IMR-90 (cell line): Measurements from ENCODE around the gene RPL6. TPM values are rescaled to one million over a fixed set of nuclear protein-coding genes. Genes with fewer than 3 reads are reported as not detected.

Experiments used
- ATAC-seq: fragments of 200-7000 bp; cut with Tn5 transposase; 2 replicates; pipeline ENCODE4 v1.9.1; 2020; ENCODE audit warnings: low read depth, mild to moderate bottlenecking, moderate library complexity
- BruUV-seq: library from RNA; stranded (reverse); fragments of 400-500 nt; replicated peaks from 2 replicates; lab custom pipeline; 2021; lab: Mats Ljungman, UMichigan
- CTCF ChIA-PET: fragments of 300-600 bp; formaldehyde crosslinking; extraction: SDS; loops from one replicate; lab custom pipeline; 2021; ENCODE audit warnings: antibody characterized with exemption; lab: Yijun Ruan, JAX
- POLR2A ChIA-PET: fragments of 300-600 bp; sonication (Branson Sonifier 250); formaldehyde crosslinking; loops from one replicate; lab custom pipeline; 2022; ENCODE audit warnings: antibody characterized with exemption; ENCODE audit not compliant: unreplicated experiment; lab: Charles Lee
- DNase-seq: peaks from one replicate; pipeline ENCODE4 v3.0.0; 2013
- H2AFZ ChIP-seq: replicated peaks from 2 replicates; pipeline ENCODE3; 2013; ENCODE audit warnings: low read length, mild to moderate bottlenecking; ENCODE audit not compliant: poor library complexity
- H2AK5ac ChIP-seq: 2 replicates; pipeline ENCODE4 v1.6.1; 2013; ENCODE audit warnings: low read depth, low read length, inconsistent platforms
- H2AK9ac ChIP-seq: replicated peaks from 2 replicates; pipeline ENCODE3; 2013; ENCODE audit warnings: mild to moderate bottlenecking, low read depth, low read length, moderate library complexity; ENCODE audit not compliant: poor library complexity
- H2BK120ac ChIP-seq: 2 replicates; pipeline ENCODE4 v1.6.1; 2013; ENCODE audit warnings: low read depth, low read length, inconsistent platforms
- H2BK15ac ChIP-seq: 3 replicates; pipeline ENCODE4 v1.6.1; 2013; ENCODE audit warnings: low read depth, low read length, inconsistent platforms
- H2BK20ac ChIP-seq: 2 replicates; pipeline ENCODE4 v1.6.1; 2013; ENCODE audit warnings: low read depth, mild to moderate bottlenecking, inconsistent platforms, low read length, moderate library complexity
- H2BK5ac ChIP-seq: 2 replicates; pipeline ENCODE4 v1.6.1; 2013; ENCODE audit warnings: mild to moderate bottlenecking, low read depth, low read length, inconsistent platforms; ENCODE audit not compliant: poor library complexity, severe bottlenecking
- H3K14ac ChIP-seq: replicated peaks from 2 replicates; pipeline ENCODE4 v1.6.1; 2013; ENCODE audit warnings: low read depth, low read length, inconsistent platforms
- H3K18ac ChIP-seq: 2 replicates; pipeline ENCODE4 v1.6.1; 2013; ENCODE audit warnings: low read depth, low read length, control low read depth
- H3K23ac ChIP-seq: 2 replicates; pipeline ENCODE4 v1.6.1; 2013; ENCODE audit warnings: low read depth, low read length, inconsistent platforms
- H3K27ac ChIP-seq: 2 replicates; pipeline ENCODE4 v1.5.1; 2013; ENCODE audit warnings: mild to moderate bottlenecking, control low read depth, low read length; ENCODE audit not compliant: insufficient read depth
- H3K27me3 ChIP-seq: 2 replicates; pipeline ENCODE4 v1.6.1; 2013; ENCODE audit warnings: low read length; ENCODE audit not compliant: control insufficient read depth, insufficient read depth
- H3K36me3 ChIP-seq: 2 replicates; pipeline ENCODE4 v1.6.1; 2013; ENCODE audit warnings: low read length, mixed read lengths; ENCODE audit not compliant: control insufficient read depth, insufficient read depth
- H3K4ac ChIP-seq: 2 replicates; pipeline ENCODE4 v1.6.1; 2013; ENCODE audit warnings: low read depth, low read length, inconsistent platforms
- H3K4me1 ChIP-seq: 2 replicates; pipeline ENCODE4 v1.6.1; 2013; ENCODE audit warnings: low read length, mixed read lengths; ENCODE audit not compliant: control insufficient read depth, insufficient read depth
- H3K4me2 ChIP-seq: 2 replicates; pipeline ENCODE4 v1.6.1; 2013; ENCODE audit warnings: low read depth, mild to moderate bottlenecking, control low read depth, low read length, moderate library complexity
- H3K4me3 ChIP-seq: 2 replicates; pipeline ENCODE4 v1.5.1; 2013; ENCODE audit warnings: low read depth, mild to moderate bottlenecking, control low read depth, low read length, moderate library complexity; ENCODE audit not compliant: insufficient read depth
- H3K56ac ChIP-seq: 2 replicates; pipeline ENCODE4 v1.6.1; 2013; ENCODE audit warnings: low read length, inconsistent platforms; ENCODE audit not compliant: insufficient read depth; ENCODE audit errors: extremely low read depth
- H3K79me1 ChIP-seq, 2 experiments: 2 replicates each; pipeline ENCODE4 v1.6.1; 2013; ENCODE audit warnings: low read length in 2 of 2, inconsistent platforms in 1 of 2, low read depth in 1 of 2
- H3K9ac ChIP-seq: 2 replicates; pipeline ENCODE4 v1.6.1; 2013; ENCODE audit warnings: low read depth, low read length, control low read depth
- H3K9me1 ChIP-seq: 2 replicates; pipeline ENCODE4 v1.6.1; 2013; ENCODE audit warnings: low read length, inconsistent platforms; ENCODE audit not compliant: insufficient read depth
- H3K9me3 ChIP-seq: 2 replicates; pipeline ENCODE4 v1.6.1; 2013; ENCODE audit warnings: low read length; ENCODE audit not compliant: control insufficient read depth, insufficient read depth
- H4K20me1 ChIP-seq: 2 replicates; pipeline ENCODE4 v1.6.1; 2013; ENCODE audit warnings: low read length, inconsistent platforms; ENCODE audit not compliant: insufficient read depth
- H4K5ac ChIP-seq: 2 replicates; pipeline ENCODE4 v1.6.1; 2013; ENCODE audit warnings: mild to moderate bottlenecking, low read depth, low read length, control low read depth
- H4K8ac ChIP-seq, 2 experiments: 2 replicates each; pipeline ENCODE4 v1.6.1; 2013; ENCODE audit warnings: low read depth in 2 of 2, low read length in 2 of 2, control low read depth in 1 of 2, inconsistent platforms in 1 of 2
- H4K91ac ChIP-seq: 2 replicates; pipeline ENCODE4 v1.6.1; 2013; ENCODE audit warnings: low read depth, low read length, inconsistent platforms; ENCODE audit not compliant: insufficient read depth
- BHLHE40 ChIP-seq: fragments of 150-350 bp; IDR thresholded peaks from 2 replicates; pipeline ENCODE4 v1.6.1; 2016; ENCODE audit warnings: mild to moderate bottlenecking, low read depth, low read length
- CEBPB ChIP-seq: IDR thresholded peaks from 2 replicates; pipeline ENCODE4 v1.6.1; 2012; ENCODE audit warnings: low read depth, low read length, improper control_type of control experiment
- CHD1 ChIP-seq: IDR thresholded peaks from 2 replicates; pipeline ENCODE4 v1.6.1; 2012; ENCODE audit warnings: low read depth, low read length, improper control_type of control experiment
- CTCF ChIP-seq: conservative IDR thresholded peaks from 2 replicates; pipeline ENCODE4 v1.5.1; 2012; ENCODE audit warnings: mild to moderate bottlenecking, low read depth, low read length, improper control_type of control experiment
- FOS ChIP-seq: fragments of 150-350 bp; IDR thresholded peaks from 2 replicates; pipeline ENCODE4 v1.6.1; 2016; ENCODE audit warnings: low read depth, low read length
- MAFK ChIP-seq: IDR thresholded peaks from 2 replicates; pipeline ENCODE4 v1.6.1; 2012; ENCODE audit warnings: low read depth, low read length, improper control_type of control experiment
- MAZ ChIP-seq: IDR thresholded peaks from 2 replicates; pipeline ENCODE4 v1.6.1; 2012; ENCODE audit warnings: low read depth, mild to moderate bottlenecking, low read length, improper control_type of control experiment, moderate library complexity, borderline replicate concordance
- MXI1 ChIP-seq: IDR thresholded peaks from 2 replicates; pipeline ENCODE4 v1.6.1; 2012; ENCODE audit warnings: low read depth, mild to moderate bottlenecking, low read length, moderate library complexity, borderline replicate concordance
- NFE2L2 ChIP-seq: fragments of 150-350 bp; IDR thresholded peaks from 2 replicates; pipeline ENCODE4 v1.6.1; 2016; ENCODE audit warnings: low read depth, mild to moderate bottlenecking, low read length
- POLR2A ChIP-seq: IDR thresholded peaks from 2 replicates; pipeline ENCODE4 v1.6.1; 2012; ENCODE audit warnings: mild to moderate bottlenecking, low read depth, low read length
- RAD21 ChIP-seq: IDR thresholded peaks from 2 replicates; pipeline ENCODE4 v1.6.1; 2012; ENCODE audit warnings: low read length, improper control_type of control experiment
- RCOR1 ChIP-seq: IDR thresholded peaks from 2 replicates; pipeline ENCODE4 v1.6.1; 2012; ENCODE audit warnings: mild to moderate bottlenecking, low read length, improper control_type of control experiment; ENCODE audit not compliant: insufficient replicate concordance
- RFX5 ChIP-seq: IDR thresholded peaks from 2 replicates; pipeline ENCODE4 v1.8.0; 2012; ENCODE audit warnings: low read depth, mild to moderate bottlenecking, low read length, moderate library complexity
- SMC3 ChIP-seq: fragments of 150-350 bp; IDR thresholded peaks from 2 replicates; pipeline ENCODE4 v1.6.1; 2016; ENCODE audit warnings: low read depth, mild to moderate bottlenecking, antibody characterized with exemption, low read length, moderate library complexity
- WGBS, 2 experiments: methylation state at CpG; one replicate each; pipeline versions ENCODE4 v1.1.5 to v1.1.7; 2013; ENCODE audit warnings: missing lambda C conversion rate in 2 of 2; ENCODE audit not compliant: insufficient read length in 1 of 2; ENCODE audit errors: extremely low coverage in 2 of 2; 5-methylcytosine and 5-hydroxymethylcytosine counted together
- dilution Hi-C: fragments of 300-500 bp; cut with HindIII; formaldehyde crosslinking; loops from one replicate; pipeline ENCODE4 v1.14.3; 2018; ENCODE audit warnings: low sequenced_read_pairs; ENCODE audit not compliant: unreplicated experiment
- in situ Hi-C: fragments of 300-500 bp; cut with MboI; formaldehyde crosslinking; loops from 3 replicates; pipeline ENCODE4 v1.14.3; 2019; ENCODE audit warnings: low sequenced_read_pairs, inconsistent platforms, mixed read lengths
- intact Hi-C: fragments of 100-400 bp; cut with micrococcal nuclease; formaldehyde crosslinking; loops from 2 replicates; pipeline ENCODE4 v1.10.0; 2022
- polyA plus RNA-seq, 3 experiments: library from polyadenylated mRNA; depleted of rRNA; stranded (reverse); fragments of >200 nt; gene quantifications; 2 replicates each; pipeline ENCODE4 v1.2.3, GENCODE V29; 2012; ENCODE audit warnings: low replicate concordance in 1 of 3
- total RNA-seq: library from RNA; depleted of rRNA; stranded (reverse); fragments of >200 nt; gene quantifications from 2 replicates; pipeline ENCODE4 v1.2.3, GENCODE V29; 2012
- TF ChIP-seq, protein P1 (sequence below): fragments of 150-350 bp; IDR thresholded peaks from 2 replicates; pipeline ENCODE4 v1.6.1; 2016; ENCODE audit warnings: low read depth, mild to moderate bottlenecking, low read length, moderate library complexity, borderline replicate concordance
- TF ChIP-seq, protein P2 (sequence below): fragments of 150-350 bp; IDR thresholded peaks from 2 replicates; pipeline ENCODE4 v1.6.1; 2017; ENCODE audit warnings: mild to moderate bottlenecking, antibody characterized with exemption, low read length, low read depth

The RPL6 gene
- total and polyA plus RNA-seq, 2 of the 4 experiments (the other 2 are of a cell fraction), result 1,317 to 1,694 TPM

- H3K9ac ChIP-seq, result no peak overlapping the region
- in situ Hi-C loops (no loop called here), intact Hi-C loops (no loop called here), dilution Hi-C loops (no loop called here)
- TF ChIP-seq MXI1 (no peak), MAZ (no peak), NFE2L2 (no peak), POLR2A (no peak), BHLHE40 (no peak), CEBPB (no peak), RFX5 (no peak), FOS (no peak), MAFK (no peak), RCOR1 (no peak), RAD21 (no peak), CTCF (no peak), SMC3 (no peak), CHD1 (no peak)
- TF ChIP-seq, protein P1, sequence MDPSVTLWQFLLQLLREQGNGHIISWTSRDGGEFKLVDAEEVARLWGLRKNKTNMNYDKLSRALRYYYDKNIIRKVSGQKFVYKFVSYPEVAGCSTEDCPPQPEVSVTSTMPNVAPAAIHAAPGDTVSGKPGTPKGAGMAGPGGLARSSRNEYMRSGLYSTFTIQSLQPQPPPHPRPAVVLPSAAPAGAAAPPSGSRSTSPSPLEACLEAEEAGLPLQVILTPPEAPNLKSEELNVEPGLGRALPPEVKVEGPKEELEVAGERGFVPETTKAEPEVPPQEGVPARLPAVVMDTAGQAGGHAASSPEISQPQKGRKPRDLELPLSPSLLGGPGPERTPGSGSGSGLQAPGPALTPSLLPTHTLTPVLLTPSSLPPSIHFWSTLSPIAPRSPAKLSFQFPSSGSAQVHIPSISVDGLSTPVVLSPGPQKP, result no peak
- TF ChIP-seq, protein P2, sequence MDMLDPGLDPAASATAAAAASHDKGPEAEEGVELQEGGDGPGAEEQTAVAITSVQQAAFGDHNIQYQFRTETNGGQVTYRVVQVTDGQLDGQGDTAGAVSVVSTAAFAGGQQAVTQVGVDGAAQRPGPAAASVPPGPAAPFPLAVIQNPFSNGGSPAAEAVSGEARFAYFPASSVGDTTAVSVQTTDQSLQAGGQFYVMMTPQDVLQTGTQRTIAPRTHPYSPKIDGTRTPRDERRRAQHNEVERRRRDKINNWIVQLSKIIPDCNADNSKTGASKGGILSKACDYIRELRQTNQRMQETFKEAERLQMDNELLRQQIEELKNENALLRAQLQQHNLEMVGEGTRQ, result no peak
- H4K20me1 ChIP-seq, result peaks cover 42% of the 10 kb centered on the region
- no peaks in the 10 kb centered on the region for H3K27me3 ChIP-seq
- ATAC-seq, result no peak
- no peaks in the 10 kb centered on the region for H3K36me3 ChIP-seq
- H2AK9ac ChIP-seq, result no peak overlapping the region
- H3K4me1 ChIP-seq, result peaks cover 7% of the 10 kb centered on the region
- no peak overlapping the region for H2AFZ ChIP-seq
- BruUV-seq, result no TSS peak
- H3K18ac ChIP-seq, result no peak overlapping the region
- no peak overlapping the region; the same call in 1 of the 2 replicates for H3K14ac ChIP-seq
- H3K4ac ChIP-seq, result no peak overlapping the region
- H4K91ac ChIP-seq, result no peak overlapping the region
- H3K4me2 ChIP-seq, result no peak overlapping the region
- H3K56ac ChIP-seq, result no peak overlapping the region
- H2BK15ac ChIP-seq, result no peak overlapping the region
- whole genome bisulfite sequencing, 2 experiments, result no CpG with 5 or more reads among the region's 6 CpGs
- CTCF ChIA-PET, result interaction anchor here (1.1 kb wide), 1 partner anchor 79 kb away, joined by 3 read pairs; no protein-coding TSS in a partner anchor
- H3K23ac ChIP-seq, result 0 out of 2 replicates have a peak overlapping the region, but pooled peaks have one; percentile 4
- peaks cover 35 to 68% of the 10 kb centered on the region in 2 experiments for H3K79me1 ChIP-seq
- H3K27ac ChIP-seq, result no peak overlapping the region
- no peak overlapping the region for H4K8ac ChIP-seq
- no peak overlapping the region for H2BK120ac ChIP-seq
- H2BK5ac ChIP-seq, result no peak overlapping the region
- no peak overlapping the region for H2BK20ac ChIP-seq
- POLR2A ChIA-PET, result no interaction called here
- peaks cover 14% of the 10 kb centered on the region; the same call in 1 of the 2 replicates for H3K9me1 ChIP-seq
- H3K9me3 ChIP-seq, result no peaks in the 10 kb centered on the region
- H4K5ac ChIP-seq, result no peak overlapping the region
- no peak overlapping the region for H3K4me3 ChIP-seq
- H2AK5ac ChIP-seq, result no peak overlapping the region
- DNase-seq, result no peak
These were observed 40.5 kb downstream of the RPL6 start for GRCh38 chr12:112368856-112369255.
